Fibroblast of villous mesenchyme (primary cell): ENCODE measurements around the gene C2orf92. TPM values are rescaled to one million over a fixed set of nuclear protein-coding genes. Genes with fewer than 3 reads are reported as not detected.
A peak's percentile ranks its signal among the peaks of the same experiment; 100 is the strongest.

ENCODE experiments used
- DNase-seq: peaks from one replicate; pipeline ENCODE4 v3.0.0-alpha.2; 2010; ENCODE audit warnings: low read depth
- H3K4me3 ChIP-seq: 2 replicates; pipeline ENCODE4 v1.5.1; 2011; ENCODE audit warnings: low read depth, mild to moderate bottlenecking, low read length
- total RNA-seq: library from RNA; depleted of rRNA; stranded (reverse); fragments of >200 nt; gene quantifications from 2 replicates; pipeline ENCODE4 v1.2.3, GENCODE V29; 2012
- TF ChIP-seq, protein P1 (sequence below): IDR thresholded peaks from 2 replicates; pipeline ENCODE4 v1.5.1; 2012; ENCODE audit warnings: low read depth, mild to moderate bottlenecking, low read length; ENCODE audit not compliant: insufficient read depth

The C2orf92 gene
- total RNA-seq, 1 donor = 6.0 TPM

DNA sequence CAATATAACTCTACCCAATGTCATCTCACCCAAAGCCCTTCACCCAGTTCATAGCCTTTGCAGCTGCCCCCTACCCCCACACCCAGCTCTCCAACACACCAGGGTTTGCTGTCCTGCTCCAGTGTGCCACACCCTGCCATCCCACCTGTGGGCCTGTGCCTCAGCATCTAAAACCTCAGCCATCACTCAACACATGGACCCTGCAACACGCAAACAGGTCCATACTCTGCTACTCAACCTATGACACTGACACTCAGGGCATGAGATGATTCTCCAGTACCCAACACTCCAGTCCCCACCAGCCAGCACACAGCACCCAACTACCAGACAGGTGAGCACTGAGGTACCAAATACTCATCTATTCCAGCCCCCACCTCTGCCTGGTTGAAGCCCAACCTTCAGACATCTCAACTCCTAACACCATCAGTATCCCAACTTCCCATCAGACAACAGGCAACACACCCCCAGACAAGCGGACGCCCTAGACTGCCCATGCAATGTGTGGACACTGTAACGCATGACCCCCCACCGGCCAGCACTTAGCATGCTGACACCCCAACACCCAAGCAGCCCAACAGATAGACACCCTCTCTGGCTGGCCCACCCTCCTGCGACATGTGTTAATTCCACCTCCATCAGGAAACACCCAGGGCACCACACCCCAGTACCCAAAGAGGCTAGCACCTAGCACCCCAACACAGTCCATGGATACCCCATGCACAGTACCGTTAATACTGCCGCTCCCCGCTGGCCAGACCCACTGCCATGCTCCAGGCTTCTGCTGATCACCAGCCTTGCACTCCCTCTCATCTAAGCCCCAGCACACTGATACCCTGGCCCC, 68.9 kb downstream of the C2orf92 start:
- H3K4me3 ChIP-seq = no peak overlapping the region
- DNase-seq = no peak

DNA sequence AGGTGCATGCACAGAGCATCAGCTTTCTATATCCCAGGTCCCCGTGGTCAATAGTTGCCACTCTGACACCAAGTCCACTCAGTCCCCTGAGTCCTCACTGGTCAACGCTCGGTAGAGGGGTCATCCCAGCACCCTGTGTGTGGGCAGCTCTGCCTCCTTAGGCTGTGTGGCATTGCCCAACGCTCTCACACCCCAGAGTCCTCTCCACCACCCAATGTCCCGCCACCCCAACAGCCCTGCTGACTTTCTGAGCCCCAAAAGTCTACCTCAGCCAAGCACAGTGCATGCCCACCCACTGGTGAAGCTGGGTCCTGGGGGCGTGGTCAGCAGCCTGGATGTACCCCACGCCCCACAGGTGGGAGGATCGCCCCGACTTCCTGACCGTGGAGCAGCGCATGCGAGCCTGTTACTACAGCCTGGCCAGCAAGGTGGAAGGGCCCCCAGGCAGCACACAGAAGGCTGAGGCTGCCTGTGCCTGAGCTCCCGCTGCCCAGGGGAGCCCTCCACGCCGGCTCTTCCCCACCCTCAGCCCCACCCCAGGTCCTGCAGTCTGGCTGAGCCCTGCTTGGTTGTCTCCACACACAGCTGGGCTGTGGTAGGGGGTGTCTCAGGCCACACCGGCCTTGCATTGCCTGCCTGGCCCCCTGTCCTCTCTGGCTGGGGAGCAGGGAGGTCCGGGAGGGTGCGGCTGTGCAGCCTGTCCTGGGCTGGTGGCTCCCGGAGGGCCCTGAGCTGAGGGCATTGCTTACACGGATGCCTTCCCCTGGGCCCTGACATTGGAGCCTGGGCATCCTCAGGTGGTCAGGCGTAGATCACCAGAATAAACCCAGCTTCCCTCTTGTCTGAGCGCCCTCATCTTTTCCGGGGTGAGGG, 69.7 kb downstream of the C2orf92 start:
- DNase-seq = no peak
- TF ChIP-seq, protein P1, sequence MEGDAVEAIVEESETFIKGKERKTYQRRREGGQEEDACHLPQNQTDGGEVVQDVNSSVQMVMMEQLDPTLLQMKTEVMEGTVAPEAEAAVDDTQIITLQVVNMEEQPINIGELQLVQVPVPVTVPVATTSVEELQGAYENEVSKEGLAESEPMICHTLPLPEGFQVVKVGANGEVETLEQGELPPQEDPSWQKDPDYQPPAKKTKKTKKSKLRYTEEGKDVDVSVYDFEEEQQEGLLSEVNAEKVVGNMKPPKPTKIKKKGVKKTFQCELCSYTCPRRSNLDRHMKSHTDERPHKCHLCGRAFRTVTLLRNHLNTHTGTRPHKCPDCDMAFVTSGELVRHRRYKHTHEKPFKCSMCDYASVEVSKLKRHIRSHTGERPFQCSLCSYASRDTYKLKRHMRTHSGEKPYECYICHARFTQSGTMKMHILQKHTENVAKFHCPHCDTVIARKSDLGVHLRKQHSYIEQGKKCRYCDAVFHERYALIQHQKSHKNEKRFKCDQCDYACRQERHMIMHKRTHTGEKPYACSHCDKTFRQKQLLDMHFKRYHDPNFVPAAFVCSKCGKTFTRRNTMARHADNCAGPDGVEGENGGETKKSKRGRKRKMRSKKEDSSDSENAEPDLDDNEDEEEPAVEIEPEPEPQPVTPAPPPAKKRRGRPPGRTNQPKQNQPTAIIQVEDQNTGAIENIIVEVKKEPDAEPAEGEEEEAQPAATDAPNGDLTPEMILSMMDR = no peak
- H3K4me3 ChIP-seq = no peak overlapping the region

More for the DNA sequence above, 68.9 kb downstream of the C2orf92 start:
- TF ChIP-seq, protein P1 = no peak

DNA sequence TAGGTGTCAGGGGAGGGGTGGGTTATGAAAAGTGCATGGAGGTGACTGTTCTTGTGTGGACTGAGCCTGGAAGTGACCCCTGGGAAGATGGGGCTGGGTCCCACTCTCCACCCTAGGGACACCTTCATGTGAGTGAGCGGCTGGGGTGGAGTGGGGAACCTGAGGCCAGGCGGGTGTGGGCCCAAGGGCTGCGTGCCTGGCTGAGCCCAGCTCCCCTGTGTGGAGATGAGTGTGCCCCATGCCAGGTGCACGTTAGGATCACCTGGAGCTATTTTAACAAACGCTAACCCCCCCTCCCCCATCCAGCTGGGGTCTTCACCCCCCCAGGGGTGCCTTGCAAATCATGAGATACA, 70.4 kb downstream of the C2orf92 start:
- TF ChIP-seq, protein P1 = no peak
- no peak for DNase-seq
- no peak overlapping the region for H3K4me3 ChIP-seq

DNA sequence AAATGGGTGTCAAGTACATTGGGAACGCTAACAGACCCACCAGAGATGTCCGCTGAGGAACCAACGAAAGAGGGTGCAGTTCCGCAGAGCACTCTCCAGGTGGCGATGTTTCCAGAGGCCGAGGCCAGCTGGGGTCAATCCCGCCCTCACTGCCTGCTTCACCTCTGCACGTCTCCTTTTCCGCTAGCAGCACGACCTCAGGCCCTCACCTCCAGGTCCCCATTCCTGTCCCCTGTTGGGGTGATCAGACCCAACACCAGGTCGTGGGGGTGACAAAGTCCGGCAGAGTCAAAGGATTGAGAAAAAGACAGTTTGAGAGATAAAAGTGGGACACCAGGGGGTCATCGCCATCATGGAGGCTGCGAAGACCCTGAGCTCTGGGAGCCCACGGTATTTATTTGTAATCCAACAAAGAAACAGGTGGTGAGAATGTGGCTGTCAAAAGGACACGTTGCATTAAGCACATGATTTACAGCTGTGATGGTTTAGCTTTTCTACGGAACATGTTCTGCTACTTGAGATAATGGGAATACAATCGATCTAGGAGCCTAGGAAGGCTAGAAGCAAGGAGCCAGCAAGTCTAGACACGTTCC, 71.2 kb downstream of the C2orf92 start:
- TF ChIP-seq, protein P1 = peak; percentile 86
- DNase-seq = peak; percentile 29
- H3K4me3 ChIP-seq = no peak overlapping the region

DNA sequence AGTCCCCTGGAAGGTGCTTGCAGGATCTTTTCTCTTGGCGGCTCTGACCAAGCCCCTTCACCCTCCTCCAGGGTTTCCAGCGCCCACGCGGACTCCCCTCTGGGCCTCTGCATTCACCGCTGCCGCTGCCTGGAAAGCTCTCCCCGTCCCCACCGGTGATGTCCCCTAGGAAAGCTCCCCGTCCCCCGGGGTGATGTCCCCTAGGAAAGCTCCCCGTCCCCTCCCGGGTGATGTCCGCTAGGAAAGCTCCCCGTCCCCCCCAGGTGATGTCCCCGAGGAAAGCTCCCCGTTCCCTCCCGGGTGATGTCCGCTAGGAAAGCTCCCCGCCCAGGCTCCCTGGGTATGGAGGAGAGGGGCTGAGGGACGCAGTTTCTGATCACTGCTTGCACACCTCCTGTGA, 71.7 kb downstream of the C2orf92 start:
- H3K4me3 ChIP-seq = no peak overlapping the region
- TF ChIP-seq, protein P1 = no peak
- no peak for DNase-seq

DNA sequence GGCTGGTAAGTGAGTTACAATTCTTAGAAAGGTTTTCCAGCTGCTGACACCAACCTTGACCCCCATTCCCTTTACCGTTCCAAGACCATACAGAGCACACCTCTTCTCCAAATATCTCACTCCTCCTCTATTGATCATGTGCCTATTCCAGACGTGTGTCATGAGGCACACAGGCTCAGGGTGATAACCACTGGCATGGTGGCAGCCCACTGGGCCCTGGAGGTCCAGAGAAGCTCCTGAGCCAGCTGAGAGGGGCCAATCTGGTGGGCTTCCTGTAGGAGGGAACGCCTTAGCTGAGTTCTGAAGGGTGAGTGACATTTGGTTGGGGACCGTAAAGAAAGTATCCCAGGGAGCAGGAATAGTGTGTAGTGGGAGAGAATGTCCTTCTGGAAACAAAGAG, 72.2 kb downstream of the C2orf92 start:
- no peak for DNase-seq
- TF ChIP-seq, protein P1 = no peak

More for the DNA sequence above, 72.2 kb downstream of the C2orf92 start:
- no peak overlapping the region for H3K4me3 ChIP-seq
